ENCODE measurements around the gene LAMA4.

GRCh38 chr6:112109262-112109661, 145.1 kb downstream of the LAMA4 start:
- TF ChIP-seq KDM1A (CRISPR knock-in tag; IDR thresholded peaks at IDR 0.05) (no peak), BRCA1 (CRISPR knock-in tag; IDR thresholded peaks at IDR 0.05) (no peak), CTCF (CRISPR knock-in tag; IDR thresholded peaks at IDR 0.05) (no peak), ZFP36L1 (CRISPR knock-in tag; IDR thresholded peaks at IDR 0.05) (no peak), EEA1 (CRISPR knock-in tag; IDR thresholded peaks at IDR 0.05; ENCODE audit: borderline replicate concordance) (no peak), FOSL1 (CRISPR knock-in tag; IDR thresholded peaks at IDR 0.05; ENCODE audit: borderline replicate concordance) (no peak), EZH2 (conservative IDR thresholded peaks at IDR 0.05; ENCODE audit: low read depth, low read length) (no peak), TBL1XR1 (IDR thresholded peaks at IDR 0.05; ENCODE audit: borderline replicate concordance, low read length, partially characterized antibody) (no peak), NBN (conservative IDR thresholded peaks at IDR 0.05) (no peak), ZBTB44 (CRISPR knock-in tag; IDR thresholded peaks at IDR 0.05) (no peak), POLR2A (IDR thresholded peaks at IDR 0.05; ENCODE audit: insufficient read depth in 1 of 2, low read depth in 2 of 2, low read length in 2 of 2) (no peak)
